Measurements from ENCODE around the gene CLEC16A. TPM values are rescaled to one million over a fixed set of nuclear protein-coding genes. Genes with fewer than 3 reads are reported as not detected.
"Not testable (repeated sequence)": the region's sequence is repeated elsewhere in the genome, so short reads cannot be mapped to it uniquely, and the experiment has no call there.

The CLEC16A gene
- total RNA-seq, 1 donor from 2014 or later, result 40.4 TPM

- intact Hi-C loops (cut with micrococcal nuclease), result no loop called here
These were observed 264.7 kb downstream of the CLEC16A start for GRCh38 chr16:11208916-11209665.

DNA sequence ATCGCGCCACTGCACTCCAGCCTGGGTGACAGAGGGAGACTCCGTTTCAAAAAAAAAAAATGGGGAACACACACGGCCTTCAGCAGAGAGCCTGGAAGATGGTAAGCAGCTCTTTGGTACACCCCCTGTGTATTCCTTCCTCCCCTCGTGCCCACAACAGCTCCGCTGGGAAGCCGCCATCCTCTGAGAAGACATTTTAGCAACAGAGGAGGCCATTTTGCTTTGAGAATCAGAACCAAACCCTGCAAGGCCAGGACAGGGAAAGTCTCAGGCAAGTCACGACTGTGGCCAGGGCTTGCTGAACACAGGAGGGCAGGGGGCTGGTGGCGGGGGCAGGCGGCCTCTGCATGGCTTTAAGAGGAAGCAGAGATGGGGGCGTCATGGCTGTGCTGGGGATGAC is 265.9 kb downstream of the CLEC16A start:
- intact Hi-C loops (cut with micrococcal nuclease), result no loop called here

GRCh38 chr16:11211061-11211976 is 267.0 kb downstream of the CLEC16A start:
- intact Hi-C loops (cut with micrococcal nuclease), result no loop called here

DNA sequence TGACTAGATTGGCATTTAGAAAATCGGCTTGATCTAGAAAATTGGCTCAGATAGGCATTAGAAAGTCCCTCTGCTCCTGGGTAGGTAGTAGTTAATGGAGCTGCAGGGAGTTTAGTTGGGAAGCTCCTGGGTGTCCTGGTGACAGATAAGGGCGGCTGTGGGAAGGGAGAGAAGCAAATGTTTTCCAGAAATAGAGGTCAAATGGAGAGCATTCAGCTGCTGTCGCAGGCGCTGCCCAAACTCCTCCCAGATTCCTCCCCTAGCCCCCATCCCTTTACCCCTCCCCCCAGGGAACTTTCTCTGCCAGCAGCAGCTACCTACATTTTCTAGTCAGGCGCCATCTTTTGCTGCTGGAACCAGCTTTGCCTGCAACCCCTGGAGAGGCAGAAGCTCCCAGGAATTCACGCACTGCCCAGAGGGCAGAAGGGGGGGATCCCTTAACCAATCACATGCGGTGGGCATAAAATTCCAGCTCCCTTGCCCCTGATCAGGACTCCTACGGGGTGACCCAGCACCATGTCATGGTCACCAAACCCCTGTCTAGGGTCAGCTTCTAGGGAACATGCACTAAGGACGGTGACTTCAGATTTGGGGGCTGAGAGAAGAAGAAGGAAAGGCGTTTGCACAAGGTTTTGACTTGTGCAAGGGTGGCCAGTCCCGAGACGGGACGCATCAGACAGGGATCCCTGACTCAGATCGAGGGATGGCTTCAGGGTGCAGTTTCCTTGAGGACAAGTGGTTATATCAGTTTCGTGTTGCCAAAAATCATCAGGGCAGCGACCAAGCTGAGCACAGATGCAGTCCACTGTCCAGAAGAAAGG is 267.8 kb downstream of the CLEC16A start:
- intact Hi-C loops (cut with micrococcal nuclease), result no loop called here

DNA sequence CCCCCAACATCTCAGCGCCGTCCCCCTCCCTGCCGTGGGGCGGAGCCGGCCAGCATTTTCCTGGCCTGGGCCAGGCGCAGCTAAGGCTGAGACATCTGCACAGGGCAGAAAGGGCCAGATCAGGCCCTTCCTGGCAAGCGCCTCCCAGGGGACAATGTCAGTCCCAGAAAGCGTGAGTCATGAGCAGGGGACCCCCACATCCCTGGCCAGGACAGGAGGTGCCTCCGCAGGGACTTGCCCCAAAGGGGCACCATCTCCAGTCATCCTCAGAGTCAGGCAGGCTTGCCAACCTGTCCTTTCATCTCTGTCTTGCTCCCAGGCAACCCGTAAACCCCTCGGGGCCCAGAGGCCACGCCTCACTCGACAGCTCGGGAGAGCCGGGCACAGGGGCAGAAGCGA is 268.4 kb downstream of the CLEC16A start:
- intact Hi-C loops (cut with micrococcal nuclease), result no loop called here

- intact Hi-C loops (cut with micrococcal nuclease), result no loop called here
These were observed 269.0 kb downstream of the CLEC16A start for GRCh38 chr16:11213373-11213772.

- intact Hi-C loops (cut with micrococcal nuclease), result no loop called here
These were observed 269.4 kb downstream of the CLEC16A start for GRCh38 chr16:11213799-11214198.

DNA sequence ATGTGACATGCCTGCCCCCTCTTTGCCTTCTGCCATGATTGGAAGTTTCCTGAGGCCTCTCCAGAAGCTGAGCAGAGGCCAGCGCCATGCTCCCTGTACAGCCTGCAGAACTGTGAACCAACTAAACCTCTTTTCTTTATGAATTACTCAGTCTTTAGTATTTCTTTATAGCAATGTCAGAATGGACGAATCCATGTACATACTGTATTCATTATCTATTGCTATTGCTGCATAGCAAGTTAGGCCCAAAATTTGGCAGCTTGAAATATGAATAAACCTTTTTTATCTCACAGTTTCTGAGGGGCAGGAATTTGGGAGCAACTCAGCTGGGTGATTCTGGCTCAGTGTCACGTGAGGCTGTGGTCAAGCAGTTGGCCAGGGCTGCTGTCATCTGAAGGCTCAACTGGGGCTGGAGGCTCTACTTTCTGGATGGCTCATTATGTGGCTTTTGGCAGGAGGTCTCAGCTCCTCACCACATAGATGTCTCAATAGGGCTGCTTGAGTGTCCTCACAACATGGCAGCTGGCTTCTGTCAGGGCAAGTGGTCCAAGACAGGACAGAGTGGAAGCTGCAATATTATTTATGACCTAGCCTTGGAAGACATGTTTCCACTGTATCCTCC is 271.7 kb downstream of the CLEC16A start:
- intact Hi-C loops (cut with micrococcal nuclease), result no loop called here

GRCh38 chr16:11217651-11218603 is 273.6 kb downstream of the CLEC16A start:
- intact Hi-C loops (cut with micrococcal nuclease), result no loop called here

DNA sequence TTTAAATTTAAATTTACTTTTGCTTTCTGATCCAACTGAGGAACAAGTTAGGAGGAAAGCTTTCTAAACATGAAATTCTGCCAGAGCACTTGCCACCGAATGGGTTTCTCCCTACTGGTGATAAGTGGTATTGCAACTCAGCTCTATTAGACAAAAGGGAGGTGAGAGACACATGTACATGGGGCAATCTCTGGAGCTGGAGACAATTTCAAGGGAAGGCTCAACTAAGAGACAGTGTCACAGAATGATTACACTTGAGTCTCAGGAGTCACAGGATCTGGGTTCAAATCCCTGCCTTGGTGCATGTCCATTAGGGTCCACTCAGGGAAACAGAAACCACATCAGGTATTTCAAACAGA is 274.2 kb downstream of the CLEC16A start:
- intact Hi-C loops (cut with micrococcal nuclease), result no loop called here

GRCh38 chr16:11219178-11219577 is 274.8 kb downstream of the CLEC16A start:
- intact Hi-C loops (cut with micrococcal nuclease), result no loop called here

DNA sequence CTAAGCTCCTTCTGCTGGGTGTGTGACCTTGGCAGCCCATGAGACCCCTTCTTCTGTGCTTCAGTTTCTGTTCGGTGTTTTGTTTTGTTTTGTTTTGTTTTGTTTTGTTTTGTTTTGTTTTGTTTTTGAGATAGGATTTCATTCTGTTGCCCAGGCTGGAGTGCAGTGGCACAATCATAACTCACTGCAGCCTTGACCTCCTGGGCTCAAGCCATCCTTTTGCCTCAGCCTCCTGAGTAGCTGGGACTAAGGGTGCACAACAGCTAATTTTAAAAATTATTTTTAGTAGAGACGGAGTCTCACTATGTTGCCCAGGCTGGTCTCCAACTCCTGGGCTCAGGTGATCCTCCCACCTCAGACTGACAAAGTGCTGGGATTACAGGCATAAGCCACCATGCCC is 276.1 kb downstream of the CLEC16A start:
- intact Hi-C loops (cut with micrococcal nuclease), result not testable (repeated sequence)

DNA sequence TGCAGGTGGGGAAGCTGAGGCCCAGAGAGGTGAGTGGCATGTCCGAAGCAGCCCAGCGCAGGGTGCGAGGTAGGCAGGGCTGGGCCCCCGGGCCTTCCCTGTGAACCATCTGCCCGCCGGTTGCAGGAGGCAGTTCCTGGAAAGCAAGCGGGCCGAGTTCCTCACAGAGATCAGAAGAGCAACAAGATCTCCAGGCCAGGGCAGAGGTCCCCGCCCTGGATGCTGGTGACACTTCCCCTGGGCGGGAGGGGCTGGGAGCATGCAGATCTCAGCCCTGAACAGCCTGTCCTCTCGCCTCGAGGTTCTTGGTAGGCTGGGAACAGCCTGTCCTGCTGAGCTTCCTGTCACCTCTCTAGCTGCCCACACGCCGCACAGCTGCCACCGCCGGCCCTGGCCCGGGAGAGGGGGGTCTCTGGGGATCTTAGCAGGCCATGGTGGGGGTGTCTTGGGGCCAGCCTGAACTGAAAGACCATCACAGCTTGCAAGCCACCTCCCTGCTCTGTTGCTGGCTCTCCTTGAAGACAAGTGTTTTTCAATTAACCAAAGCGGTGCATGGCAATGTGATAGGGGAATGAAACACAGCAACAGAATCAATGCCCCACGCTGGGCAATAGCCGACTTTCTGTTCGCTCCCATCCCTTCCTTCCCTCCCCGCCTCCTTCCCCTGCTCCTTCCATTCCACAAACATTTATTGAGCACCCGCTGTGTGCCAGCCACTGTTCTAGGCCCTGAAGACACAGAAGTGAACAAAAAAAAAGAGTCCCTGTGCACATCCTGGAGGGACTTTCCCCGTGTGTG is 279.9 kb downstream of the CLEC16A start:
- intact Hi-C loops (cut with micrococcal nuclease), result loop anchor here (1.0 to 2.0 kb wide), 5 partner anchors 43 to 259 kb away; no protein-coding TSS in a partner anchor

- intact Hi-C loops (cut with micrococcal nuclease), result loop anchor here (1.0 to 2.0 kb wide), 11 partner anchors 8 to 260 kb away; no protein-coding TSS in a partner anchor
These were observed 280.7 kb downstream of the CLEC16A start for GRCh38 chr16:11224894-11225676.

- intact Hi-C loops (cut with micrococcal nuclease), result loop anchor here (1.0 to 2.0 kb wide), 8 partner anchors 7 to 261 kb away; no protein-coding TSS in a partner anchor
These were observed 281.5 kb downstream of the CLEC16A start for GRCh38 chr16:11225677-11226549.

GRCh38 chr16:11229432-11229831 is 285.1 kb downstream of the CLEC16A start:
- intact Hi-C loops (cut with micrococcal nuclease), result no loop called here

DNA sequence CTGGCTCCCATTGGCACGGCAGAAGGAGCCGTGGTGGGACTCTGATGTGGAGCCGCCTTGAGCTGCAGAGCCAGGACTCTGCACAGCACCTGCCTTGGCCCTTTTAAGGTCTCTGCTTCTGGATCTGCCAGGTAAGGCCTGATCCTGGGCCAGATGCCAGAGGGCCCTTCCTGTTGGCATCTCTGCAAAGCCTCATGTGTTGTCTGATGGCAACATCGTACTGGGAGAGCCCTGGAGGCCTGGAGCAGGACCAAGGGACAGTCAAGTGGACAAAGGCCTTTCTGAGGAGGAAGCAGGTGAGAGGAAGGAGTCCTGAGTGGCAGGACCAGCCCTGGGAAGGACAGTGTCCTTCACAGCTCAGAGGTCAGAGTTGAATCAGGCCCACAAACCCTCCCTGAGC is 285.5 kb downstream of the CLEC16A start:
- intact Hi-C loops (cut with micrococcal nuclease), result no loop called here
